Ramos (cell line): Measurements from ENCODE around the gene MATN4.

Experiments
- in situ Hi-C: fragments of 300-500 bp; cut with MboI; formaldehyde crosslinking; loops from one replicate; pipeline ENCODE4 v1.14.3; 2022; ENCODE audit warnings: low sequenced_read_pairs; ENCODE audit not compliant: unreplicated experiment

The MATN4 gene

DNA sequence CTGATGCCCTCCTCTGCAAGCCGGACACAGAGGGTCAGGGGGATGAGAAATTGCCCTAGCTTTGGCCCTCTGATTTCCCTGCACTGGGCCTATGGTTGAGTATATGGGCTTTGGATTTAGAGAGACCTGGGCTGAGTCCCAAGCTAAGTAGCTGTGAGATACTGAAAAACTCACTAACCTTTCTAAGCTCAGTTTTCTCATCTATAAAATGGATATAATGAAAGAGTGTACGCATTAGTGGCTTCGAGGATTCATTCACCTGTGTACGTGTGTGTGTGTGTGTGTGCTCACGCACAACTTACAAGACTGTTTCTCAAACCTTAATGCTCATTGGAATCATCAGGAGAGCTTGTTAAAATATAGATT is 14.1 kb downstream of the MATN4 start:
- in situ Hi-C loops: no loop called here

DNA sequence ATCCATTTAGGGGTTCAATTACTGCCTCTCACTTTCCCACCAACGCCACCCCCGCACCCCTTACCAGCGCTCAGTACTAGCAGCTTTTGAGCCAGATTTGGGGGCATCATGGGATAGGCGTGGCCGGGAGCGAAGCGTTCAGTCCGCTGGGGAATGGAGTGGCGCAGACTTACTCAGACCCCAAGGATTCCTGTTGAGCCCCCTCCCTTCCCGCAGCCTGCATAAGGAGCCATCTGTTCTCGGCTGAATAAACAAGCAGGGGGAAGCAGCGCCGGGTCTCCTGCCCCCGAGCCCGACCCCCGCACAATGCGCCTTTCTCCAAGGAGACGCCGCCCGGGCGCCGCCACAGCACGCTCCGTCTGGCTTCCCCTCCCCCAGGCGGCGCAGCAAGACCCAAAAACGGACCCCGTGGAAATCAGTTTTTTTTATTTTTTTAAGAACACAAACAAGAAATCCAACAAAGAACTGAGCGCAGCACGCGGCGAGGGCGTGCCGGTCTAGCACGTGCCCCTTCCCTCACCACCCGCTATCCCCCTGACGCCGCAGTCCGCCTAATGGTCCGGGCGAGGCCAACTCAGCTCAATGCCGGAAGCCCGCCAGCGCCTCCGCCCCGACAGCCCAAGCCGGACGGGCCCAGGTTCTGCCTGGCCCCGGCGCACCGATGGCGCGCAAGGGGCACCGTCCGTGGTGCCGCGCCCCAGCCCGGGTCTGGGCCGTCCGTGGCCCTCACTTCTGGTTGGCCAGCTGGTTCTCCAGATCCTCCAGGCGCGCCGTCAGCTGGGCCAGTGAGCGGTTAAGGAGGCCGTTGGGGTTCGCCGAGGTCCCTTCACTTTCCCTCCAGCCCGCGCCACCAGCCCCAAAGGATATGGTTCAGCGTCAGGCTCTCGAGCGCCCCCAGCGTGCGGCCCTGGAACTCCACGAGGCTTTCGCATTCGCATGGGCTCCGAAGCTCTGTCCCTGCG is 14.8 kb downstream of the MATN4 start:
- in situ Hi-C loops: no loop called here

DNA sequence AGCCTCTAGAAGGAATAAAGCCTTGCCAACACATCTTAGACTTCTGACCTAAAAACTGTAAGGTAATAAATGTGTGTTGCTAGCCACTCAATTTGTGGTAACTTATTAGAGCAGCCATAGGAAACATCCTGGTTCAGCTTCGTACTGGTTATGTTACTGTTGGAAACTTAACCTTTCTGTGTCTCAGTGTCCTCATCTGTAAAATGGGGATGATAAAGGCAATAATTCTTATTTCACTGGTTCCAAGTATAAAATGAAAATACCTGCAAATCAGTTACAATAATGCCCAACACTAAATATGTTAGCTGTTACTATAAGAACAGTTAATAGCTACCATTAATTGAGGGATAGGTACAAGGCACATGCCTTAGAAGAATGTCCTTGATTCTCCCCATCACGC is 15.8 kb downstream of the MATN4 start:
- in situ Hi-C loops: no loop called here

DNA sequence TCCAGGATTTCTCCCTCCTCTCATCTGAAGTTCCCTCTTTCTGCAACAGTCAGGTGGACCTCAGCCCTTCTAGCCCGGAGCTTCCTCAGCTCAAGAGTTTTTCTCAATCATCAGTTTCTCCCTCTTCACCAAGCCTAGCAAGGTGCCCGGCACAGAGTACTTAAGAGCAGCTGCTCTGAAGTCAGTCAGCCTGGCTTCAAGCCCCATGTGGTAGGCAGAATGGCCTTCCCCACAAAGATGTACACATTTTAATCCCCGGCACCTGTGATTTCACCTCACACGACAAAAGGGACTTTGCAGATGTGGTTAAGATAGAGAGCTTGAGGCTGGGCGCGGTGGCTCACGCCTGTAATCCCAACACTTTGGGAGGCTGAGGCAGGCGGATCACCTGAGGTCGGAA is 16.6 kb downstream of the MATN4 start:
- in situ Hi-C loops: no loop called here

DNA sequence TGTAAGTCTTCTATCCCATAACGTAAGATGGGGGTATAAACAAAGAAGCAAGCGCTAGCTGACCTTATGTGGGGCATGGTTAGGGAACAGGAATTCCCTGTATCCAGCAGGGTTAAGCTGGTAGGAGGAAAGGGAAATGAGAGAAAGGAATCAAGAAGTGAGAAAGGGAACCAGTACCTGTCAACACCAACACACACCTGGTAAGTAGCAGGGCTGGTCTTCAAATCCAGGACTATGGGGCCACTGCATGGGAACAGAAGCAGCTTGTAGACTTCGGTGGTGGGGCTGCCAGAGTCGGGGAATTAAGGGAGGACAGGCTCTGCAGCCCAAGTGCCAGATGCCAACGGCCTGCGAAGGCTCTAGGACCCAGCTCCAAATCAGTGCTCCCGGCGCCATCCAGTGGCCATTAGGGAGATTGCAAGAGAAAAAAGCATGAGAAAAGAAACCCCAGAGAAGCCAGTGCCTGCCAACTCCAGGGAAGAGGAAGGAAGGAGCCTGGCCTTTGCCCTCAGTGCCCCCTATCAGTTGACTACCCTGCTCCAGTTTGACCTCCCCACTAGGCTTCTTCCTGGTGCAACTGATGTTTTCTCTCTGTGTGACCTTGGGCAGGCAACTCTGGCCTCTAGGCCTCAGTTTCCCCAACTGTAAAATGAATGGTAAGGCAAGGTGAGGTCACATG is 17.3 kb downstream of the MATN4 start:
- in situ Hi-C loops: no loop called here

DNA sequence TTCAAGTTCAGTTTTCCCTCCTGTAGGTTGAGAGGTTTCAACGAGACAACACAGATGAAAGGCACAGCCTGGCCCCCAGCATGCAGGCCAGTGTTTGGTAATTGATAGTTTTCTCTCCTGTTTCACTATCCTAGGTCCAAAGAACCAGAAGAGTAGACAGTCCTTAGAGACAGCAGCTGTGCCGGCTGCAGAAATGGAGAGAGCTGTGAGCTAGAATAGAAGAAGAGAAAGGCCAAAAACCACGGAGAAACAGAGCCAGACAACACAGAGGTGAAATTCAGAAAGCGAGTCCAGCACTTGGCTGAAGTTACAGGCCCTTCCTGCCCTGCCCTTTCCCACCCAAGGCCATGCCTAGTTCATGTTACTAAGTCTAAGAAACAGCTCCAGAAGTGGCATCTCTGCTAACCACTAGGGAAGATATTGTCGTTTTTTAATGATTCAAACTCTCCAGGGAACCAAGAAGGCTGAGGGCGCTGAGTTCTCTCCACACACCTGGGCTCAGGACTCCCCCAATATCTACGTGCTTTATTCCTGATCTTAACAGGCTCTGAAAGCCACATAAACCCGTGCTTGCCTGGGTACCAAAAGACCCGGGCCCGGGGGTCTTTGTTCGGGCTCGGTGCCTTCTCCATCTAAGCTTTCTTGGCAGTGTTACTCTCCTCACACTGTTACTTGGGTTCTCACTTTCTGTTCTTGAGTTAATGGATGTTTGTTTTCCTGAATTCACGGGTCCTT is 18.0 kb downstream of the MATN4 start:
- in situ Hi-C loops: no loop called here

DNA sequence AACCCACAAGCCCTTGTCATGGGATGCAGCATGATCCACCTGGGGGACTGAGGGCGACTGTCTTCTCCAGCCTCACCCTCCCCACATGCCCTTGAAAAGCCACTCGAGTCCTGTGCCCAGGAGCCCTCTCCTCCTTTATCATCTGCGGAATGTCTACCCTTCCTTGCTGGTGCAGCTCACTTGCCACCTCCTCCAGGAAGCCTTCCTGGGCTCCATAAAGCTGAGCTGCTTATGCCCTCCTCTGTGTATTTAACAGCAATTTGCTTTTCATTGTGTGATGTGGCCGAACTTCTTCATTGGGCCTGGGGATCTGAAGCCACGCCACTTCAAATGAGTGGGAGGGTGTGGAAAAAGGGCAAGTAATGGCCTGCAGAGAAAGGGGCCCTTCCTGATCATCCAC is 19.2 kb downstream of the MATN4 start:
- in situ Hi-C loops: no loop called here

DNA sequence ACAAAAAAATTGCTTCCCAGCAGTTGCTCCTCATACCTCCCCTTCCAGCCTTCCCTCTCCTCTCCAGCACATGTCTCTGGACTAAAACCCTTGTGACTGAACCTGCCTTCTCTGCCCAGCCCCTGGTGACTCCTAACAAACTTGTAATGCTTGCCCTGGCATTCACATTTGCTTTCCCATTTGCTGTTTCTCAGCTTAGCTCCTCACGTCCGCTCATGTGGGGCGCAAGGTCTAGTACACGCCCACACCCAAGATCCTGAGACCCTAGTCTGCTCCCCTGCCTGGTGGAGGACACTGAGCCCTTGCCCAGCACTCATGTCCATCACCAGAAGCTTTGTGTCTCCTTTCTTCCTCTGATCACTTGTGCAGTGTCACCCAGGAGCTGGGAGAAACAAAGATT is 19.7 kb downstream of the MATN4 start:
- in situ Hi-C loops: no loop called here

DNA sequence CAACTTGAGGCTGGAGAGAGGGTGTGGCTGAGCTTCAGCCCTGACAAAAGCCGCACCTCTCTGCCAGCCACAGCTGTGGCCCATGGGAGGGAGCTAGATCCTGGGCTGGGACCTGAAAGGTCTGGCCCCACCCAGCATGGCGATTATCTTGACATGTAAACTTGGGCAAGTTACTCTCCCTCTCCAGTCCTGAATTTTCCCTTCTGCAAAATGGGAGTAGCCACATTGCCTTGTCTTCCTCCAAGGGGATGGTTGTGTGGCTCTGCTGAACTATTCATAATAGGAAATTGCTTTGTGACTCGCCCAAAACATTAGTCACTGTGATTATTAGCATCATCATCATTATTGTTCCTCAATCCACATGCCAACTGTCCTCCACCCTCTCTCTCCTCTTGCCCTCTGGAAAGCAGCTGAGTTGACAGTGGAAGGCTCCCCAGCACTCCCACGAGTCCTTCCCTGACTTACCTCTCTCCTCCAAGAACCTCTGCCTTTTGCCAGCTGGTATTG is 24.5 kb downstream of the MATN4 start:
- in situ Hi-C loops: no loop called here

DNA sequence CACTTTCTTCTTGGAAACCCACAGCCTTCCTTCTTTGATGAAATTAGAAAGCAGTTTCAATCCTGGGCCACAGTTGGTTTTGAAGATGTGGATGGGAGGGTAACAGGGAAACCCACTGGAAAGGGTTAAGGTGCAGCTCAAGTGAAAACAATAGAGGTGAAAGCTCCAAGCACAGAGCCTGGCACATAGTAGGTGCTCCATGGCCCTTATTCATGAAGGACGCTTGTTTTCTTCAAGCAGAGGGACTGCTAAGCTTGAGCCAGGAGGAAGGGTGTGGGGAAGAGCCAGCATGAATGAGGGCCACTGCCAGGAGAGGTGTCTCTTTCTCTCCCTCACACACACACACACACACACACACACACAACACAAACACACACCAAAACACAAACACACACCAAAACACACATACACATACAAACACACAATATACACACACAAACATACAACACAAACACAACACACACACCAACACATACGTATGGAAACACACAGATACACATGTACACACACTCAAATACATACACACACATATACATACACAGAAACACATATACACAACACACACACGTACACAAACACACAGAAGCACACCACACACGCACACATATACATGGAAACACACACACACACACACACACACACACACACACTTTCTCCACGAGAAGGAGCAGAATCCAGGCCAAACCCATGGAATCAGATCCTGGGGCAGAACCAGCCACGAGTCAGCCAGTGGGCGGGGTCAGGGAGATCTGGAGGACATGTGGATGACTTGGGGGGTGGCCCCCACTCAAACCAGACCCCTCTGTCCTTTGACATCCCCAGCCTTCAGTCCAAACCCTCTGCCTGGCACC is 25.2 kb downstream of the MATN4 start:
- in situ Hi-C loops: no loop called here

DNA sequence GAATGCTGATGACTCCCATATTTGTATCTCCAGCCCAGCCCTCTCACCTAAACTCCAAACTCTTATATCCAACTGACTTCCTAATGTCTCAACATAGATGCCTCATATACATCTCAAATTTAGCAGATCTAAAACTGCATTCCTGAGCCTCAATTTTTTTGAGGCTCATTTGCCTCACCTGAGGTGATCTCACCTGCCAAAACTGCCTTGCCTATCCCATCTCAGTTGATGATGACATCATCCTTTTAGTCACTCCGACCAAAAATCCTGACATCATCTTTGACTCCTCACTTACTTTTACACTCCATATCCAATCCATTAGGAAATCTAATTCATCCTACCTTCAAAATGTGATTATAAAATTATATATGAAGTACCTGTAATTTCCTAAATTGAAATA is 28.1 kb downstream of the MATN4 start:
- in situ Hi-C loops: no loop called here

DNA sequence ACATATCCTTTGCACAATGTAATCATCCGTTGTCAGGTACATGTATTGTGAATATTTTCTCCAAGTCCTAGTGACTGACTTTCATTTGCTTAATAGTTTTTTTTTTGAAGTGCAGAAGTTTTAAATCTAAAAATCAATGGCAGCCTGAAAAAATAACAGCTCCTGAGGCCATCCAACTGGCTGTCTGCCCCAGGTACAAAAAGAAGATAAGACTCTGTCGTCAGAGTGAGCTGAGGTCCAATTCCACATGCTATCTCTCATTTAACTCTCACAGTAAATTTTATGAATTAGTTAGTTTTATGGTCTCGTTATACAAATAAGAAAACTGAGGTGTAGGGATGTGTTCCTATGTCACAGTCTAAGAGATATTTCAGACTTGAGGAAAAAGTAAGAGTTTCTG is 32.8 kb downstream of the MATN4 start:
- in situ Hi-C loops: no loop called here

DNA sequence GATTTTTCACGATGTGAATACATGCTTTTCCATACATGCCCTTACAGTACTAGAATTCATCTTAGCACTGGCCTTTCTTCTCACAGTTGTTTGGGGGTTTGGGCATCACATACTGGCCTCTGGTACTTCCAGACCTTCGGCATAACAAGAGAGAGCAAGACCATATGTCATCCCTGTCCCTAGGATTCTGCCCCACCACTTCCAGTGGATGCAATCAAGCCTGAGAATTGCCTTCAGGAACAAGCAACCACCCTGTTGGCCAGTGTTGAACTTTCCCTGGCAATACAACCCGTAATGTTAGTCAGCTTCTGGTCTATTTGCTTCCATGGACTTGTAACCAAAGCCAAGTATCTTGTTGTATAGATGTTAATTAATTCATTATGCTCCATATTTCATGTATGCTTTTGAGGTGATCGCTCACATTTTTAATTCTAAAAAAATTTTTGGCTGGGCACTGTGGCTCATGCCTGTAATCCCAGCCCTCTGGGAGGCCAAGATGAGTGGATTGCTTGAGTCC is 38.3 kb downstream of the MATN4 start:
- in situ Hi-C loops: no loop called here

DNA sequence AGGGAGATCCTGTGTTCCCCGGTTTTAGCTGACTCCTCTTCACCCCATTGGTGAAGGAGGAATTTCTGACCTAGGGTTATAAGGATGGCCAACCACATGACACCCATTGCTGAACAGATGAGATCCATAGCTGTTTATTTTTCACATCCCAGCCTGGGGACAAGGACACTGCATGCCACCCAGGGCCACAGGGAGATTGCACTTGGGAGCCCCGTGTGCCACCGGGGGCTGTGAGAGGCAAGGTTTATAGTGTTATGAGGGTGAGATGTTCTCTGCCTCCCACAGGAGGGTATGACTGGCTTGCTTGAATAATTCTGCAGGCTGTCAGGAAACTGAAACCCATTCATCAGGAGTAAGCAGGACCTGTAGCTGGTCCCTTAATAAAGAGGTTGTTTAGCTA is 39.0 kb downstream of the MATN4 start:
- in situ Hi-C loops: no loop called here

DNA sequence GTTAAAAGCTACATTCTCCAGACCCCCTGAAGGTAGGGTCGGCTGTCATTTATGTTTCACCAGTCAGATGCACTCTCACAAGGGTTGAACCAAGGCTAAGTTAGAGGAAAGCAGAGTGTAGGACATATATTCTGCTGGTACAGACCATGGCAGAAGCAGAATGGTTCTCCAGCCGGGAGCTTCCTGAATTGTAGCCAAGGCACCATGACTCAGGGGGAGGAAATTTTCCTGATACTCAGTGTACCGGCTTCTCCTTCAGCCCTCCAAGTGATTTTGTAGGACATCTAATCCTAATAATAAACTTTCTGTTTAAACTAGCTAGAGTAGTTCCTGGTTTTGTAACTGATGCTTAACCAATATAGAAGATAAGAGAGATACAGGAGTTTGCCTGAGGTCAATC is 39.6 kb downstream of the MATN4 start:
- in situ Hi-C loops: no loop called here

DNA sequence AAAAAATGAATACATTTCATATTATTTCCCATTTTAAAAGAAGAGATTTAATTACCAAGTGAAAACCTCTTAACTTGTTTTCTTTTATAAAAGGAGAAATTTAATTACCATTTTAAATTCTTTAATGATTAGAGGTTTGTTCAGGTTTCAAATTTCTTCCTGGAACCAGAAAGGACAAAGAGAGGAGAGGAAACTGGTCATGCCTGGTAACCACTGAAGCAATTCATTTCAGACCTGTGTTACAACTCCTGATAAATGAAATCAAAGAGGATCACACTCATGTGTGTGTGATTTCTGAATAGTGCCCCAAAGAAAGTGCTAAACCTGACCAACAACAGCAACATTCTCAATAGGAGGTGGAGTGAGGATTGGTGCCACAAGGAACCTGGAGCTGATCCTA is 41.1 kb downstream of the MATN4 start:
- in situ Hi-C loops: no loop called here

DNA sequence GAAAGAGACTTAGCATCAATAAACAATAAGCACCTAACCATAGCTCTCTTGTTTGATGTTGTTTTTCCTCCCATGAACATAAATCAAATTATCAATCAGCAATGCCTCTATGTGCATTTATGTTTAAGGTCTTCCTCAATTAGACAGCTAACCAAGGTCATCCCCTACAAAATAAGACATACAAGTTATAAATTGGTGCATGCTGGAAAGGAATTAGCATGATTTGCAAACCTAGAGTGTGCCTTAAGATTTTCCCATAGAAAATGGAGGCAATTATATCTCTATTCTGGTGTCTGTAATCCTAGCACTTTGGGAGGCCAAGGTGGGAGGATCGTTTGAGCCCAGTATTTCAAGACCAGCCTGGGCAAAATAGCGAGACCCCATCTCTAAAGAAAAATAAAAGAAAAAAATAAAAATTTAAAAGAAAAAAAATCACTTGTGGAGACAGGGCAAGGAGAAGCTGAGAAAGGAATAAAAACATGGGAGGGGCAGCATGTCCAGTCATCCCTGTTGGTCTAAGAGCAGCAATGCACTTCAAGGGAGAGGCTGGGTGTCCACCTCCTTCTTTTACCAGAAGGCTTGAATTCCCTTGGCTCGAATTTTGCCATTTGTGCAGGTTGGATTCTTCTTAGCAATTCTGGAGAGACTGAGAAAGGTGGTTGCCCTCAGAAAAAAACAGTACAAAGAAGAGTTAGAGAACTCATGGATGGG is 44.4 kb downstream of the MATN4 start:
- in situ Hi-C loops: no loop called here

DNA sequence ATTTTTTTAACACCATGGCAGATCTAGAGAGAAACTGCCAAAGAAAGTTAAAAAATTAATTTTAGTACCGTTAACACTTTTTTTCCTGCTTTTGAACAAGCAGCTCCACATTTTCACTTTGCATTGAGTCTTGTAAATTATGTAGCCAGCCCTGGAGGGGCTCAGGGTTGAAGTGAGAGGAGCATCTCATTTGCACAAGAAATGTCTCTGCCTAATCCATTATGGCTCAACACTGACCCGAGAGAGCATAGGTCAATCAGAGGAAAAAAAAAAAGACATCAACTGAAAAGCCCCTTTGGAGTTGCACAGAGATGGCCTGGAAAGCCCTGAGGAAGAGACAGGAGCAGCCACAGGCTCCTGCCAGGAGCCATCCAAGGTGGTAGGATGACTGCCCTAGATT is 49.4 kb downstream of the MATN4 start:
- in situ Hi-C loops: no loop called here

DNA sequence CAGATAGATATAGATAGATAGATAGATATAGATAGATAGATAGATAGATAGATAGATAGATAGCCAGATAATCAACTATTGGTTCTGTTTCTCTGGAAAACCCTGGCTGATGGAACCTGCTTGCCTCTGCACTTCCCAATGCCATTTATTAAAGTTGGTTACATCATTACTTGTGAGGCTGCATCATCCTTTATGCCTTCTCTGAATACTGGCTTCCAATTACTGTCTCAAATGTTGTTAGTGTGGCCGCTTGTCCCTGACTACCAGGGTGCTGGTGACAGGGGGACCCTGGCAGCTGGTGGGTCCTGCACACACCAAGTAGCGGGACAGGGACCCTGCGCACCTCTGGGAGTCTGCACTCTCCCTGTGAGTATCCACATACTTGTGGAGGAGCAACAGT is 49.8 kb downstream of the MATN4 start:
- in situ Hi-C loops: no loop called here
